ENCODE data around the gene CLEC2B.

DNA sequence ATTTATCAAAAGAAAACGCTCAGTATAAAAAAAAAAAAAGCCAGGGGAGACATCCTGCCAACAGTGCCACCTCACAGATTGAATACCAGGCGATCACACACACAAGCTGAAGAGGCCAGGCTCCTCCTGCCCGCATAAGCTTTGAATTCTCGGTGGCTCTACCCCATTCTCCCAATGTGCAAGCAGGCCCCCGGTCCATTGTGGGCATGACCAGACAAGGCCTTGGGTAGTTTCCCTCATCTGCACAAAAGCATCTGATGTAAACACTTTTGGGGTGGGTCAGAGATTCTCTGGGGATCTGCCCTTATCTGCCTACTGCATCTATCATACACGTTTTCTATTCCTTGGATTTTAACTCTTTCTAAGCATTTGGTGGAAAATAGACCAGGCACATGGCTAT, 28.4 kb upstream of the CLEC2B start:
- TF ChIP-seq, protein P1, sequence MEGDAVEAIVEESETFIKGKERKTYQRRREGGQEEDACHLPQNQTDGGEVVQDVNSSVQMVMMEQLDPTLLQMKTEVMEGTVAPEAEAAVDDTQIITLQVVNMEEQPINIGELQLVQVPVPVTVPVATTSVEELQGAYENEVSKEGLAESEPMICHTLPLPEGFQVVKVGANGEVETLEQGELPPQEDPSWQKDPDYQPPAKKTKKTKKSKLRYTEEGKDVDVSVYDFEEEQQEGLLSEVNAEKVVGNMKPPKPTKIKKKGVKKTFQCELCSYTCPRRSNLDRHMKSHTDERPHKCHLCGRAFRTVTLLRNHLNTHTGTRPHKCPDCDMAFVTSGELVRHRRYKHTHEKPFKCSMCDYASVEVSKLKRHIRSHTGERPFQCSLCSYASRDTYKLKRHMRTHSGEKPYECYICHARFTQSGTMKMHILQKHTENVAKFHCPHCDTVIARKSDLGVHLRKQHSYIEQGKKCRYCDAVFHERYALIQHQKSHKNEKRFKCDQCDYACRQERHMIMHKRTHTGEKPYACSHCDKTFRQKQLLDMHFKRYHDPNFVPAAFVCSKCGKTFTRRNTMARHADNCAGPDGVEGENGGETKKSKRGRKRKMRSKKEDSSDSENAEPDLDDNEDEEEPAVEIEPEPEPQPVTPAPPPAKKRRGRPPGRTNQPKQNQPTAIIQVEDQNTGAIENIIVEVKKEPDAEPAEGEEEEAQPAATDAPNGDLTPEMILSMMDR (IDR thresholded peaks at IDR 0.05), result no peak
- TF ChIP-seq ZFX (IDR thresholded peaks at IDR 0.05; ENCODE audit: borderline replicate concordance), result no peak
